HEK293 (cell line): ENCODE data around the gene TARBP1.

Experiments
- CTCF ChIP-seq: fragments of 450-650 bp; formaldehyde crosslinking; IDR thresholded peaks from 2 replicates; pipeline ENCODE4 v1.5.1; 2016; ENCODE audit warnings: missing biosample characterization, missing genetic modification characterization
- MYNN ChIP-seq: fragments of 450-650 bp; formaldehyde crosslinking; IDR thresholded peaks from 2 replicates; pipeline ENCODE4 v1.5.1; 2016; ENCODE audit warnings: missing biosample characterization, missing genetic modification characterization, borderline replicate concordance
- MZF1 ChIP-seq: fragments of 450-650 bp; formaldehyde crosslinking; IDR thresholded peaks from 2 replicates; pipeline ENCODE4 v1.5.1; 2017; ENCODE audit warnings: missing biosample characterization, missing genetic modification characterization, borderline replicate concordance
- PBX3 ChIP-seq: sonication (generic); formaldehyde crosslinking; IDR thresholded peaks from 2 replicates; pipeline ENCODE4 v1.8.1; 2022; ENCODE audit warnings: mild to moderate bottlenecking, moderate library complexity, missing genetic modification reagents
- REST ChIP-seq: fragments of 450-650 bp; formaldehyde crosslinking; IDR thresholded peaks from 2 replicates; pipeline ENCODE4 v1.5.1; 2016; ENCODE audit warnings: missing biosample characterization, missing genetic modification characterization
- SP7 ChIP-seq: fragments of 450-650 bp; formaldehyde crosslinking; IDR thresholded peaks from 2 replicates; pipeline ENCODE4 v1.5.1; 2016; ENCODE audit warnings: missing biosample characterization, missing genetic modification characterization
- TCF7L2 ChIP-seq: IDR thresholded peaks from 2 replicates; pipeline ENCODE4 v1.6.1; 2011; ENCODE audit warnings: low read depth, mild to moderate bottlenecking, inconsistent platforms, low read length, moderate library complexity, borderline replicate concordance
- ZNF184 ChIP-seq: fragments of 450-650 bp; IDR thresholded peaks from 2 replicates; pipeline ENCODE4 v1.5.1; 2018; ENCODE audit warnings: missing biosample characterization, mild to moderate bottlenecking, missing genetic modification characterization
- ZNF366 ChIP-seq: fragments of 450-650 bp; formaldehyde crosslinking; conservative IDR thresholded peaks from 2 replicates; pipeline ENCODE4 v1.5.1; 2016; ENCODE audit warnings: missing biosample characterization, missing genetic modification characterization
- ZNF660 ChIP-seq: fragments of 450-650 bp; IDR thresholded peaks from 2 replicates; pipeline ENCODE4 v1.5.1; 2018; ENCODE audit warnings: missing biosample characterization, mild to moderate bottlenecking, missing genetic modification characterization

GRCh38 chr1:234525099-234525799 lies 46.3 kb upstream of the TARBP1 start:
- TF ChIP-seq CTCF (tag by site-specific recombination) = no peak
- TF ChIP-seq REST = no peak
- TF ChIP-seq MYNN = no peak
- no peak for TF ChIP-seq TCF7L2
- TF ChIP-seq ZNF366 (tag by site-specific recombination) = no peak
- TF ChIP-seq SP7 = no peak
- no peak for TF ChIP-seq PBX3
- no peak for TF ChIP-seq MZF1 (tag by site-specific recombination)
- no peak for TF ChIP-seq ZNF184
- no peak for TF ChIP-seq ZNF660
